GM18517 (cell line): ENCODE measurements around the gene TCHHL1.

Experiments
- ATAC-seq: cut with Tn5 transposase; IDR thresholded peaks from one replicate; pipeline ENCODE4 v1.9.1; 2021; ENCODE audit warnings: mild to moderate bottlenecking, moderate library complexity; ENCODE audit not compliant: unreplicated experiment

Gene TCHHL1

DNA sequence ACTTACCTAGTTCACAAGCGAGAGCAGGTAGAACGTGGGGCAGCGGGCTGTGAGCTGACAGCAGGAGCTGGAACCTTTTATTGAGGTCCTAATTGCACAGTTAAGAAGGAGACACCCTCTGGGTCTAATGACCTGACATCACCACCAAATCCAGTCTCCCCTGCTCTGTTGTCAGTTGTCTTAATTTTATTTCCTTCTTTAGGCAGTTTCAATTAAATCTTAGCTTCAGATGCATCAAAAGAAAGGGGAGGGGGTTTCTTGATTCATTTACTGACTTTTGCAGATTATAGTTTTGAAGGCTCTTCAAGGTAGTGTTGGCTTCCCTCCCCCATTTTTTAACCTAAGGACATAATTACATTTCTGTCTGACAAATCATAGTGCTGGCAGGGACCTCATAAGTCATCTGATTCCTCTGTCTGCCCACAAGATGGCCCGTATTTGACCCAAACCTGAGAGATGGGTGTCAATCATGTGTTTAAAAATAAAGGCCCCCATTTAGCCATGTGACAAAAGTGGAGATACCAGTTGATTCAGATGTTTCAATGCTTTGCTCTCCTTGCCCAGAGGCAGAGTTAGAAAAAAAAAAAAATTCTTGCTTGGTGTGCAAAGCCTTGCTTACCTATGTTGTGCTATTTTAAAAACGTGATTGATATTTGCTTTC is at the start of gene TCHHL1:
Gene TCHHL1 (minus strand): TSS at position 51 of the 661 bp plus-strand sequence. CDS start 921 bp downstream, outside the sequence.
- ATAC-seq: no peak

DNA sequence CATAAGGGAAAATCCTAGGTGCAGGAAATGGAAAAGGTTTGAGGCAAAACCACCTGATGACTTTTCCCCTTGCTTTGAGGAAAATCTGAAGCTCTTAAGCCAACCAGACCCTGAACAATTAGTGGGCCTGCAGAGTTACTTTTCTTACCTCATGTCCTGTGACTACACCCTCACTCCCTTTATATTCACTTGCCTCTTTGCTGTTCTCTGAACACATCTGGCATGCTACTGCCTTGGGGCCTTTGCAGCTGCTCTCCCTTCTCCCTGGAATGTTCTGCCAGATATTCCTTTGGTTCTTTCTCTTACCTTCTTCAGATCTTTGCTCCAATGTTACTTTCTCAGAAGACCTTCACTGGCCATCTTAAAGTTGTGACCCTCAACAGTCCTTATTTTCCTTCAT is 48.4 kb upstream of the TCHHL1 start:
- no peak for ATAC-seq

DNA sequence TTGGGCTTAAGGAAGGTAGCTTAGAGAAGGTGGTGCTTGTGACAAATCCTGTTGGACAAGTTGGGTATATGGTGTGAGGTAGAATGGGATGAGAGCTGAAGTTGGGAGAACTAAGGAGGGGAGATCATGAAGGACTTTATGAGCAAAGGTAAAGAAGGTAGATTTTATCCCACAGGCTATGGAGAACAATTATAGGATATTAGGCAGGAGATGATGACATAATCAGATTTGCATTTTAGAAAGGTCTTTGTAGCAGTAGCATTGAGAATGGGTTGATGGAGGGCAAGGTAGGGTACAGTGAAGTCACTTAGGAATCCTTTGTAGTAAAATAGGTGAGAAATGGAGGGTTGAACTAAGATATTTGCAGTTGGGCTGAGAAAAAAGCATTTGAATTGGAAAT is 41.3 kb upstream of the TCHHL1 start:
- ATAC-seq: no peak

DNA sequence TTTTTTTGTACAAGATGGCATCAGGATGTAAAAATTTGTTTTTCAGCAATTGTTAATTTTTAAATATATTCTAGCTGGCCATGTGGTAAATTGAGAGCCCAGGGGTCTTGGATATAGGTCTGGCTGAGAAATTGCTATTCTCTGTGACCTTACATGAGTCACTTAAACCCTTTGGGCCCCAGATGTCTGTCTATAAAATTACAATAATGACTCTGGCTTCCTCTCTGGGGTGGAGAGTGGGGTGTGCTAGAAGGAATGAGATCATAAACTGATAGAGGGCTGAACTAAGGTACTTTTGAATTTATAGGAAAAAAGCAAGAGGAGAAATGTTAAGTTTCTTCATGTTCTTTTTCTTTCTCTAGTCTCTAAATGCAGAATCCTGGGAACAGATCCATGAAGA is 38.8 kb upstream of the TCHHL1 start:
- no peak for ATAC-seq

DNA sequence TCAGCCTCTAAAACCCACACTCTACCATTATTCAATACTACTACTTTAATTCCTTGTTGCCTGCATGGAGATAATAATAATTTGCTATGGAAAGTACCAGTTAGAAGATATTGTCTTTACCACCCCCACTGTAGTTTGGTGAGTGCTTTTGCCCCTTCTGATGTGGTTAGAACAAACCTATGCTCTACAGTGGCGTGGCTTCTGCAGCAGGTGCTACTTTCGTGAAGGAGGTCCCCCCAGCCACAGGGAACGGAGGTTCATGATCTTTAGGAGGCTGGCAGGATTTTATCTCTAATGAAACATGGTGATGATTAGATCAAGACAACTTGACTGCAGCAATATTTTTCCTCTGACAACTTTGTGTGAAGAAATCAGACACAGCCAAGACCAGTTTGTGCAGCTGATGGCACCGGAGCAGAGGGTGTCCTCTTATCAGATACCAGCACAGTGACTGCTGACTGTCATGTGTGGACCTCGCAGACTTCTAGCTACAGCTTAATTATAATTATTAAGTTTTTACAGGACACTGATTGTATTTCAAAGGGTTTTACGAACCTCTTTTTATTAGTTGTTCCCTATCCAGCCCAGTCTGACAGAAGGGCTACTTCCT is 37.1 kb upstream of the TCHHL1 start:
- ATAC-seq: no peak

DNA sequence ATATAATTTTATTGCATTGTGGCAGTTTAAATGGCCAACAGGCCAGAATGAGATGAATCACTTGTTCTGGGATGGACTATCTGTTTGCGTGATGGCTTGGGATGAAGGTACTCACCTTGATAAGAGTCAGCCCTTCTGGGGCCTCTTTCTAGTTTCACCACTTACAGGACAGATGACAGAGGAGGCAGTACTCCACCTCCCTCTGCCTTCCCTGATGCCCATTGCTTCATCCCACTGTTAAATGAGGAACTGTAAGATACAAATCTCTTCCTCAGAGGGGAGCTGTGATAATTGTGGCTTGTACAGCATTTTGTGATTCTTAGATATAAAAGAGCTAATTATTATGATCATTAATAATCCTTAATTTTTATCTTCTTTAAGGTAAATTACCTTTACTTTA is 30.1 kb upstream of the TCHHL1 start:
- ATAC-seq: no peak

DNA sequence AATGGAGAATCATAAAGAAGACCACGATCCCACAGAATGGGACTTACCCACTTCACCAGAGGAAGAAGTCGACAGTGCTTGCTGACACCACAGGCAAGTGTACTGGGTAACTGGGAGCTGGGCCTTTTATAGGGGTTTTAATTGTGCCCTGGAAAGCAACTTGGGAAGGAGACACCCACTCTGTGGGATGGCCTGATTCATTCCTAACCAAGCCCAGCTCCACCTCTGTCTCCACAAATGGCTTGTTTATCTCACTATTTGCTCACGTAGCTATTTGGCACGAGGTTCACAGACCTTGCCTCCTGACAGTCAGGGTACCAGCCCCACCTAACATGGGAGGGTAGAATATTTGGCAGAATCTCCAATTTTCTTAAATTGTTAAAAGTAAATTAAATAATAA is 26.5 kb upstream of the TCHHL1 start, which contains the start of gene TCHH:
Gene TCHH (minus strand): TSS at position 101 of the 400 bp plus-strand sequence. CDS start 1,364 bp downstream, outside the sequence.
- no peak for ATAC-seq

DNA sequence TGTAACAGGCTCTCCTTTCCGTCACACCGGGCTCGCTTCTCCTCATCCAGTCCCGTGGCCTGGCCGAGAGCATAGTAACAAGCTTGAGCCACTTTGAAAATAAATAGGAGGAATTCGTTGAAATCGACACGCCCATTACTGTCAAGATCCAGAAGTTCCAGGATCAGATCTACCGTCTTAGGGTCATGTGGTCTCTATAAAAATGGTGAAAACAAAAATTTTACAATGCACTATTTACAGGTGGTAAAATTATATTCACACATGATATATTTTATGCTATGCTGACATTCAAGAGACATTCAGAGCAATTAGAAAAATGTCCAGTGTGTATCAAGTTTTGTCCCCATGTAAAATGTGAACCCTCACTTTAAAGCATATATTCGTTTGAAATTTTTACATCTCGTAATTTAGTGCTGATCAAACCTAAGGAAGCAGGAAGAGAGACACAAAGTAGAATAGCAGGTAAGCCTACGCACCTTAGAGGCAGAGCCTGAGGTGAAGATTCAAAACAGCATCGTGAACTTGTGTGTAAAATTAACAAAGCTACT is 24.1 kb upstream of the TCHHL1 start:
- ATAC-seq: no peak

DNA sequence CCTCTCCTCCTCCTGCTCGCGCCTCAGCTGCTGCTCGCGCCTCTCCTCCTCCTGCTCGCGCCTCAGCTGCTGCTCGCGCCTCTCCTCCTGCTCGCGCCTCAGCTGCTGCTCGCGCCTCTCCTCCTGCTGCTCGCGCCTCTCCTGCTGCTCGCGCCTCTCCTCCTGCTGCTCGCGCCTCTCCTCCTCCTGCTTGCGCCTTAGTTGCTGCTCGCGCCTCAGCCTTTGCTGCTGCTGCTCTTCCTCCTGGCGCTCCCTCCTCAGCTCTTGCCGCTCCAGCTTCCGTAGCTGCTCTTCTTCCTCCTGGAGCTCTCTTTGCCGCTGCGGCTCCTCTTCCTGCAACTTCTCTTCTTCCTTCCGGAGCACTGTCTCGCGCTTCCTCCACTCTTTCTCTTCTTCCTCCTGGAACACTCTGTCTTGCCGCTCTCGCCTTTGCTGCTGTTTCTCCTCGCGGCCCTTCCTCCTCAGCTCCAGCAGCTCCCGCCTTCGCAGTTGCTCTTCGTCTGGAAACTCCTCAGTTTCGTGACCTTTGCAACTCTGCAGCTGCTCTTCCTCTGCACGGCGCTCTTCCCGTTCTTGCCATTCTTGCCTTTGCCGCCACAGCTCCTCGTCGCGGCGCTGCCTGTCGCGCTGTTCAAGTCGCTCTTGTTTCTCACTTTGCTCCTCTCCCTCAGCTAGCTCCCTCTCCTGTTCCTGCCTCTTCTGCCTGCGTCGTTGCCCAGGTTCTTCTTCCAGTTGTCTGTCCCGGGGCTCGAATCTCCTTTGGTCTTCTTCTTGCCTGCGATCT is 23.4 kb upstream of the TCHHL1 start:
- no peak for ATAC-seq

DNA sequence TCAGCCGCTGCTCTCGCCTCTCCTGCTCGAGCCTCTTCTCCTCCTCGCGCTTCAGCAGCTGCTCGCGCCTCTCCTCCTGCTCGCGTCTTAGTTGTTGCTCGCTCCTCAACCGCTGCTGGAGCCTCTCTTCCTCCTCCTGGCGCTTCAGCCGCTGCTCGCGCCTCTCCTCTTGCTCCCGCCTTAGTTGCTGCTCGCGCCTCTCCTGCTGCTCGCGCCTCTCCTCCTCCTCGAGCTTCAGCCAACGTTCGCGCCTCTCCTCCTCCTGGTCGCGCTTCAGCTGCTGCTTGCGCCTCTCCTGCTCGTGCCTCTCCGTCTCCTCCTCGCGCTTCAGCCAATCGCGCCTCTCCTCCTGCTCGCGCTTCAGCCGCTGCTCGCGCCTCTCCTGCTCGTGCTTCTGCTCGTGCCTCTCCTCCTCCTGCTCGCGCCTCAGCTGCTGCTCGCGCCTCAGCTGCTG is 22.7 kb upstream of the TCHHL1 start:
- no peak for ATAC-seq

DNA sequence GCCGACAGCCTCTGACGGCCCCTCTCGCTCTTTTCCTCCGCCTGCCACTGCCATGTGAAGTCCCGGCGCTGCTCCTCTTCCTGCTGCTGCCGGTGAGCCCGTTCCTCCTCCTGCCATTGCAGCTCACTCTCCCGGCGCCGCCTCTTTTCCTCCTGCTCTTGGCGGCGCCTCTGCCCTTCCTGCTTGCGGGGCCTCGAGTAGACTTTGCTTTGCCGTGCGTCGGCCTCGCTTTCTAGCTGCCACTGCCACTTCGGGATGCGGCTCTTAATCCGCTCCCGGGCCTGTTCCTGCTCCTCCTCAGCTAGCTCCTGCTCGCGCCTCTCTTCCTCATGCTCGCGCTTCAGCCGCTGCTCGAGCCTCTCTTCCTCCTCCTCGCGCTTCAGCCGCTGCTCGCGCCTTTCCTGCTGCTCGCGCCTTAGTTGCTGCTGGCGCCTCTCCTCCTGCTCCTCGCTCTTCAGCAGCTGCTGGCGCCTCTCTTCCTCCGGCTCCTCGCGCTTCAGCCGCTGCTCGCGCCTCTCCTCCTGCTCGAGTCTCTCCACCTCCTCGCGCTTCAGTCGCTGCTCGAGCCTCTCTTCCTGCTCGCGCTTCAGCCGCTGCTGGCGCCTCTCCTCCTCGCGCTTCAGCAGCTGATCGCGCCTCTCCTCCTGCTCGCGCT is 22.1 kb upstream of the TCHHL1 start:
- no peak for ATAC-seq

DNA sequence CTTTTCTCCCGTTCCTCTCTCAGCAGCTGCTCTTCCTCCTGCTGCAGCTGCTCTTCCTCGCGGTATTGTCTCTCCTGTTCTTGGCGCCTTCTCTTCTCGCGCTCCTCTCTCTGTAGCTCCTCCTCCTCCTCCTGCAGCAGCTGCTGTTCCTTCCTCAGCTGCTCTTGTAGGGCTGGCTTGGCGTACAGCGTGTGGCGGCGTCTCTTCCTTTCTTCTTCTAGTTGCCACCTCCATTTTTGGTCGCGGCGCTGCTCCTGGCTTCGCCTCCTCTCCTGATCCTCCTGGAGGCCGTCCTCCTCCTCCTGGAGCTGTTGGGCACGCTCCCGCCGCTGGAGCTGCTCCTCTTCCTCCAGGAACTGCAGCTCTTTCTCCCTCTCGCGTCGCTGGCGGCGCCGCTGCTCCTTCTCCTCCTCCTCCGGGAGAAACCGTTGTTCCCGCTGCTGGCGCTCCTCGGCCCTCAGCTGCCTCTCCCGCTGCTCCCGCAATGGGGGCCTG is 21.5 kb upstream of the TCHHL1 start:
- no peak for ATAC-seq

DNA sequence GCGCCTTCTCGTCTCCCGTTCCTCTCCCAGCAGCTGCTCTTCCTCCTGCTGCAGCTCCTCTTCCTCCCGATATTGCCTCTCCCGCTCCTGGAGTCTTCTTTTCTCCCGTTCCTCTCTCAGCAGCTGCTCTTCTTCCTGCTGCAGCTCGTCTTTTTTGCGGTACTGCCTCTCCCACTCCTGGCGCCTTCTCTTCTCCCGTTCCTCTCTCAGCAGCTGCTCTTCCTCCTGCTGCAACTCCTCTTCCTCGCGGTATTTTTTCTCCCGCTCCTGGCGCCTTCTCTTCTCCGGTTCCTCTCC is 21.1 kb upstream of the TCHHL1 start:
- no peak for ATAC-seq

DNA sequence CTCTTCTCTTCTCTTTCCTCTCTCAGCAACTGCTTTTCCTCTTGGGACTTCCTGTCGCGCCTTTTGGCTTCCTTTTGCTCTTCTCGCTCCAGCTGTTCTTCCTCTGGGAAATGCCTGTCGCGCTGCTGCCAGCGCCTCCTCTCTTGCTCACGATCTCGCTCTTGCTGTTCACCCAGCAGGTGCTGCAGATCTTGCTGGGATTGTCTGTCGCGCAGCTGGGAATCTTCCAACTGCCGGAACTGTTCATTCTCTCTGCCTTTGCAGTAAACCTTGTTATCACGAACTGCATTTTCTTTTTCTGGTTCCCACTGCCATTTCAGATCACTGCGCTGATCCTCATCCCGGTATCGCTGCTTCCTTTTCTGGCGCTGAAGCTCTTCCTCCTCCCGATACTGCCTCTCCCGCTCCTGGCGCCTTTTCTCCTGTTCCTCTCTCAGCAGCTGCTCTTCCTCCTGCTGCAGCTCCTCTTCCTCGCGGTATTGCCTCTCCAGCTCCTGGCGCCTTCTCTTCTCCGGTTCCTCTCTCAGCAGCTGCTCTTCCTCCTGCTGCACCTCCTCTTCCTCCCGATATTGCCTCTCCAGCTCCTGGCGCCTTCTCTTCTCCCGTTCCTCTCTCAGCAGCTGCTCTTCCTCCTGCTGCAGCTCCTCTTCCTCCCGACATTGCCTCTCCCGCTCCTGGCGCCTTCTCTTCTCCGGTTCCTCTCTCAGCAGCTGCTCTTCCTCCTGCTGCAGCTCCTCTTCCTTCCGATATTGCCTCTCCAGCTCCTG is 20.6 kb upstream of the TCHHL1 start:
- no peak for ATAC-seq

DNA sequence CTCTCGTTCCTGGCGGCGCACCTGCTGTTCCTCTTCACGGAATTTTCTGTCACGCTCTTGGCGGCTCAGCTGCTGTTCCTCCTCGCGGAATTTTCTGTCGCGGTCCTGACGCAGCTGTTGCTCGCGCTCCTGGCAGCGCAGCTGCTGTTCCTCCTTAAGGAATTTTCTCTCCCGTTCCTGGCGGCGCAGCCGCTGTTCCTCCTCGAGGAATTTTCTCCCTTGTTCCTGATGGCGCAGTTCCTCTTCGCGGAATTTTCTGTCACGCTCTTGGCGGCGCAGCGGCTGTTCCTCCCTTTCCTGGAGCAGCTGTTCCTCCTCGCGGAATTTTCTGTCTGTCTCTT is 20.0 kb upstream of the TCHHL1 start:
- no peak for ATAC-seq

DNA sequence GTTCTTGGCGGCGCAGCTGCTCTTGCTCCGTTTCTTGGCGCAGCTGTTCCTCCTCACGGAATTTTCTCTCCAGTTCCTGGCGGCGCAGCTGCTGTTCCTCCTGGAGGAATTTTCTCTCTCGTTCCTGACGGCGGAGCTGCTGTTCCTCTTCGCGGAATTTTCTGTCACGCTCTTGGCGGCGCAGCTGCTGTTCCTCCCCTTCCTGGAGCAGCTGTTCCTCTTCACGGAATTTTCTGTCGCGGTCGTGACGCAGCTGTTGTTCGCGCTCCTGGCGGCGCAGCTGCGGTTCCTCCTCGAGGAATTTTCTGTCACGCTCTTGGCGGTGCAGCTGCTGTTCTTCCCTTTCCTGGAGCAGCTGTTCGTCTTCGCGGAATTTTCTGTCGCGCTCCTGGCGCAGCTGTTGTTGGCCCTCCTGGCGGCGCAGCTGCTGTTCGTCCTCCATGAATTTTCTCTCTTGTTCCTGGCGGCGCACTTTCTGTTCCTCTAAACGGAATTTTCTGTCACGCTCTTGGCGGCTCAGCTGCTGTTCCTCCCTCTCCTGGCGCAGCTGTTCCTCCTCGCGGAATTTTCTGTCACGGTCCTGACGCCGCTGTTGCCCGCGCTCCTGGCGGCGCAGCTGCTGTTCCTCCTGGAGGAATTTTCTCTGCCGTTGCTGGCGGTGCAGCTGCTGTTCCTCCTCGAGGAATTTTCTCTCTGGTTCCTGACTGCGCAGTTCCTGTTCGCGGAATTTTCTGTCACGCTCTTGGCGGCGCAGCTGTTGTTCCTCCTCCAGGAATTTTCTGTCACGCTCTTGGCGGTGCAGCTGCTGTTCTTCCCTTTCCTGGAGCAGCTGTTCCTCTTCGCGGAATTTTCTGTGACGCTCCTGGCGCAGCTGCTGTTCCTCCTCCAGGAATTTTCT is 19.4 kb upstream of the TCHHL1 start:
- no peak for ATAC-seq

DNA sequence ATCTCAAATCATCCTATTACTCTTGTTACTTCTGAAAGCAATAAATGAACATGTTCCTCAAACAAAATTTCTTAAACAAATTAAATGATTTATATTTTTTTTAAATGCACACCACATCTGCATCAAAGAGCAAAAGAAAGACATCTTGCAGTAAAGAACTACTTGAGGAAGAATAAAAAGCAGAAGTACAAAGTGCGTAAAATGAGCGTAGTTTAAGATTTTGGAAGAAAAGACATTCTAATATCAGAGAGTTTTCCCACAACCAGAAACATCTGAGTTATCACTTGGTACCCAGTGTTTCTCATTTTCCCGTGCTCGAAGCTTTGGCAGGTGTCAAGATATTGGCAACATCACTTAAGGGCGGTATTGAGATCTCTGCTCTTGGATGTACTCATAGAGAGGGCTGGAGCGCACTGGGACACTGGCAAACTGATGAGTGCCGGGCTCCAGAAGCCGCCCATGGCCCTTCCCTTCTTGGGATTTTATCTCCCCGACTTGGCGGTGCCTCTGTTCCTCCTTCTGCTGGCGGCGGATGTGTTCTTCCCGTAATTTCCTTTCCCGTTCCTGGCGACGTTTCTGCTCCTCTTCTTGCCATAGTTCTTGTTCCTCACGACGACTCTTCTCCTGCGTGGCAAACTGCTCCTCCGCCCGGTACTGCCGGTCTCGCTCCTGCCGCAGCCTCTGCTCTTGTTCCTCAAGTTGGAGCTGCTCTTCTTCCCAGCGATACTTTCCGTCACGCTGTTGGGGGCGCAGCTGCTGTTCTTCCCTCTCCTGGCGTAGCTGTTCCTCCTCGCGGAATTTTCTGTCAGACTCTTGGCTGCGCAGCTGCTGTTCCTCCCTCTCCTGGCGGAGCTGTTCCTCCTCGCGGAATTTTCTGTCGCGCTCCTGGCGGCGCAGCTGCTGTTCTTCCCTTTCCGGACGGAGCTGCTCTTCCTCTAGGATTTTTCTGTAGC is 18.4 kb upstream of the TCHHL1 start:
- no peak for ATAC-seq

DNA sequence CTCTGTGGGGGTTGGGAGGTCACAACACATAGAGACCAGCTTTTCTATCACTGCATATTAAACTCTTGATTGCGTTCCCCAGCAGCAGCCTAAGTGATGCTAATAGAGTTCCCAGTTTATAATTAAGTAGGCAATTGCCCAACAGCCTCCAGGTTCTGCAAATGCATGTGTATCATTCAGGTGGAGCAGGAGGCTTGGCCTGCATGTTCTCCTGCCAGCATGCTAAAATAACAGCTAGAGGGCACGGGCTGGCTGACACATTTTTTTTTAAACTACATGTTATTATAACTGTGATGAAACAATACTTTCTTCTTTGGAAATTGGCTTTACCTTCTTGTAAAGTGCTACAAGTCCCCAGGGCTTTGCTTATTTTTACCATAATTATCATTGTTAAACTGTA is 16.0 kb upstream of the TCHHL1 start:
- ATAC-seq: no peak
